Fibroblast of peridontal ligament (primary cell): ENCODE measurements around the gene F10.
A peak's percentile ranks its signal among the peaks of the same experiment; 100 is the strongest.
"Not testable (repeated sequence)": the region's sequence is repeated elsewhere in the genome, so short reads cannot be mapped to it uniquely, and the experiment has no call there.

Experiments
- DNase-seq: peaks from one replicate; pipeline ENCODE4 v3.0.0-alpha.2; 2010; ENCODE audit errors: extremely low read depth

Gene F10

GRCh38 chr13:113152984-113153809, 30.6 kb downstream of the F10 start:
- peak; percentile 3 for DNase-seq

- DNase-seq: peak; percentile 67
Observed at GRCh38 chr13:113153810-113154748, 31.5 kb downstream of the F10 start.

- DNase-seq: peak; percentile 29
Observed at GRCh38 chr13:113155201-113155600, 32.6 kb downstream of the F10 start.

- no peak for DNase-seq
Observed at GRCh38 chr13:113155982-113156655, 33.5 kb downstream of the F10 start.

- peak; percentile 7 for DNase-seq
Observed at GRCh38 chr13:113157206-113157928, 34.8 kb downstream of the F10 start.

GRCh38 chr13:113157929-113158747, 35.5 kb downstream of the F10 start, which contains the start of gene PROZ:
PROZ (plus strand) TSS chr13:113158648; CDS start chr13:113158661, 13 bp downstream.
- DNase-seq: no peak

GRCh38 chr13:113158946-113159345, 36.3 kb downstream of the F10 start:
- no peak for DNase-seq

- no peak for DNase-seq
Observed at GRCh38 chr13:113159701-113160100, 37.1 kb downstream of the F10 start.

- no peak for DNase-seq
Observed at GRCh38 chr13:113160983-113161382, 38.4 kb downstream of the F10 start.

- DNase-seq: no peak
Observed at GRCh38 chr13:113161433-113161832, 38.8 kb downstream of the F10 start.

- DNase-seq: not testable (repeated sequence)
Observed at GRCh38 chr13:113161975-113162374, 39.4 kb downstream of the F10 start.

- no peak for DNase-seq
Observed at GRCh38 chr13:113162783-113163685, 40.4 kb downstream of the F10 start.

GRCh38 chr13:113164492-113164891, 41.9 kb downstream of the F10 start:
- DNase-seq: no peak

GRCh38 chr13:113166266-113166665, 43.7 kb downstream of the F10 start:
- no peak for DNase-seq

- DNase-seq: no peak
Observed at GRCh38 chr13:113166681-113167080, 44.1 kb downstream of the F10 start.

GRCh38 chr13:113167155-113167554, 44.6 kb downstream of the F10 start:
- DNase-seq: no peak

- DNase-seq: no peak
Observed at GRCh38 chr13:113167575-113167974, 45.0 kb downstream of the F10 start.

- DNase-seq: no peak
Observed at GRCh38 chr13:113168211-113168610, 45.6 kb downstream of the F10 start.
